Stimulated activated CD4-positive, alpha-beta T cell treated with anti-CD3 and anti-CD28 coated beads, Interleukin-15, amount 100 ng/mL, for 48 hours (primary cell): ENCODE data around the gene KCNH1.
"Not testable (repeated sequence)": the region's sequence is repeated elsewhere in the genome, so short reads cannot be mapped to it uniquely, and the experiment has no call there.

Experiments
- DNase-seq, 2 donors: peaks; one replicate each; pipeline ENCODE4 v3.0.0-alpha.2; 2020; ENCODE audit warnings: low read depth in 2 of 2

Gene KCNH1

GRCh38 chr1:211013346-211014240 lies 120.4 kb downstream of the KCNH1 start:
- DNase-seq = no peak

- DNase-seq = not testable (repeated sequence)
These were observed 122.8 kb downstream of the KCNH1 start for GRCh38 chr1:211011128-211011527.

- DNase-seq = no peak
These were observed 124.0 kb downstream of the KCNH1 start for GRCh38 chr1:211009944-211010343.

GRCh38 chr1:211007830-211008229 lies 126.1 kb downstream of the KCNH1 start:
- DNase-seq = no peak

- DNase-seq = not testable (repeated sequence)
These were observed 138.0 kb downstream of the KCNH1 start for GRCh38 chr1:210995931-210996330.

GRCh38 chr1:210992837-210993236 lies 141.1 kb downstream of the KCNH1 start:
- DNase-seq = no peak

GRCh38 chr1:210989905-210990304 lies 144.0 kb downstream of the KCNH1 start:
- DNase-seq = no peak

GRCh38 chr1:210981490-210981889 lies 152.5 kb downstream of the KCNH1 start:
- DNase-seq = no peak

- DNase-seq = no peak
These were observed 153.9 kb downstream of the KCNH1 start for GRCh38 chr1:210980082-210980481.

- DNase-seq = no peak
These were observed 155.0 kb downstream of the KCNH1 start for GRCh38 chr1:210978974-210979354.

- no peak for DNase-seq
These were observed 155.5 kb downstream of the KCNH1 start for GRCh38 chr1:210978316-210978973.

GRCh38 chr1:210951279-210951678 lies 182.7 kb downstream of the KCNH1 start:
- no peak for DNase-seq

GRCh38 chr1:210949940-210950546 lies 183.9 kb downstream of the KCNH1 start:
- peak; percentile 23 to 52 for DNase-seq

GRCh38 chr1:210949489-210949888 lies 184.5 kb downstream of the KCNH1 start:
- no peak for DNase-seq

- DNase-seq = no peak
These were observed 184.9 kb downstream of the KCNH1 start for GRCh38 chr1:210949039-210949438.

GRCh38 chr1:210944252-210944651 lies 189.7 kb downstream of the KCNH1 start:
- DNase-seq = no peak

GRCh38 chr1:210942513-210942912 lies 191.4 kb downstream of the KCNH1 start:
- DNase-seq = no peak

- DNase-seq = no peak
These were observed 193.8 kb downstream of the KCNH1 start for GRCh38 chr1:210940081-210940617.

- DNase-seq = no peak
These were observed 195.5 kb downstream of the KCNH1 start for GRCh38 chr1:210938416-210938925.

GRCh38 chr1:210937846-210938245 lies 196.1 kb downstream of the KCNH1 start:
- no peak for DNase-seq

GRCh38 chr1:210935905-210936304 lies 198.0 kb downstream of the KCNH1 start:
- DNase-seq = no peak

- no peak for DNase-seq
These were observed 201.8 kb downstream of the KCNH1 start for GRCh38 chr1:210932104-210932503.
